Esophagus mucosa (tissue), 1 donor: ENCODE results near the gene CLSTN3. TPM values are rescaled to one million over a fixed set of nuclear protein-coding genes. Genes with fewer than 3 reads are reported as not detected.
"Not testable (repeated sequence)": the region's sequence is repeated elsewhere in the genome, so short reads cannot be mapped to it uniquely, and the experiment has no call there.

ENCODE experiments used
- ATAC-seq: fragments of 200-7000 bp; cut with Tn5 transposase; one replicate; pipeline ENCODE4 v1.9.1; 2020
- total RNA-seq: library from RNA; stranded (reverse); gene quantifications from one replicate; pipeline ENCODE4 v1.2.4, GENCODE V29; 2023
- donor health status: DM: yes; HTN: yes; CAD: no.

The CLSTN3 gene
- total RNA-seq, 1 donor from 2014 or later: 12.8 TPM

DNA sequence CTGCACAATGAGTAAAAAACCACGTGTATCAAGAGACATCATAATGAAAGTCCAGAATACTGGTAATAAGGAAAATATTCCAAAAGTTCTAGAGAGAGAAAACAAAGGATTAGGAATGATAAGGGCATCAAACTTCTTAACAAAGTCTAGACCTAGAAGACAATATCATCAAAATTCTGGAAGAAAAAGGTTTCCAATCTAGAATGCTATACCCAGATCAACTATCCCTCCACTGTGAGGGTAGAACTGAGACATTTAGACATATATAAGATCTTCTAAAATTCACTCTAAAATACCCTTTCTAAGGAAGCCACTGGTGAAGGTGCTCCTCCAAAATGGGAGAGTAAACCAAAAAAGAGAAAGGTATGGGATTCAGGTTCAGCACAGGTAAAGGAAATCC is 24.1 kb upstream of the CLSTN3 start:
- no peak for ATAC-seq

DNA sequence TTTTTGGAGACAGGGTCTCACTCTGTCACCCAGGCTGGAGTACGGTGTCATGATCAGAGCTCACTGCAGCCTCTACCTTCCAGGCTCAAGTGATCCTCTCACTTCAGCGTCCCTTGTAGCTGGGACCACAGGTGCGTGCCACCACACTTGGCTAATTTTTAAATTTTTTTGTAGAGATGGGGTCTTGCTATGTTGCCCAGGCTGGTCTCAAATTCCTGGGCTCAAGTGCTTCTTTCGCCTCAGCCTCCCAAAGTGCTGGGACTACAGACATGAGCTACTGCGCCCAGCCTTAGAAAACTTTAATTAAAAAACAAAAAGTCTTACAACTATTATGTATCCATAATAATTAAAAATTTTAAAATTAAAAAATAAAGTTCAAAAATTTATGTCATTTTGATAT is 23.0 kb upstream of the CLSTN3 start:
- not testable (repeated sequence) for ATAC-seq

DNA sequence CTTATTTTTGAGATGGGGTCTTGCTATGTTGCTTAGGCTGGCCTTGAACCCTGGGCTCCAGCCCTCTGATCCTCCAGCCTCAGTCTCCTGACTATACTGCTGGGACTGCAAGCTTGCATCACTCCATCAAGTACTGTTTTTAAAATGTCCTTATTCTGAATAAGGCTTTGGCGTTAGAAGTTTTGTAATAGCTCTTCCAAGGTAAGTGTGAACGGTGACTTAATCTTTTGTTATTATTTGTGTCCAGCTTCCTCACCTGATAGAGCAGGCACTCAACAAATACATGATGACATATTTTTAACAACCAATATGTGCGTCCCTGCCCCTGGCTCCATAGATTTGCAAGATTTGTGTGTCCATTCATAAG is 22.6 kb upstream of the CLSTN3 start:
- peak; percentile 2 for ATAC-seq

DNA sequence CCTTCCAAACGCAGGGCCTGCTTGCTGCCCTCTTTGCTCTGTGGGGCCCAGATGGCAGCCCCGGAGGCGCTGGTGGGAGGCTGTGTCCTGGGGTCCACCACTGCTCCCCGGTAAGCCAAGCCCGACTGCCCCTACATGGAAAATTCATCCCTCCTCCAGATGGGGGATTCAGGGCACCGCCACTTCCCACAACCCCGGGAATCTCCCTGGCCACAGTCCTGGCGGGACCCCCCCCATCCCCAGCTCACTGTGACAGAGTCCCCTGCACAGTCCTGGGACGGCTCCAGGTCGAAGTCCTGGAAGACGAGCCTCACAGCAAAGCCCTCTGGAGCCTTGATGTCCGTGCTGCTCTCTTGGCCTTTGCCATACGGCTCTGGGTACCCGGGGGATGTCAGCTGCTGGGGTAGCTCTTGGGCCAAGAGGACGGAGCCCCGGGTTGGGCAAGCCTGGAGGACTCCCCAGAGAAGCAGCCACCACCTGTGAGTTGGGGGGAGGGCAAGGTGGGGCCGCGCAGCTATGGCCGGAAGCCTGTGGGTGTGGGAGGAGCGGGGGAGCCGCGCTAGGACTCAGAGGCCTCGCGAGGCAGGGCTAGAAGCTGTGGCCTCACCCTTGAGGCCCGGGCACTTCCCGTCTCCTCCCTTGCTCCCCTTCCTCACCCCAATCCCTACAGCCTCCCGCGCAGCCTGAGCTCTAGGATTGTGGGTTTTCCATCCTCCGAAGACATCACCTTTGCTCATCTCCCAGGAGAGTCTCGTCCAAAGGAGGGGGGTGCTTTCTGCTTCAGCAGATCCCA is 22.0 kb upstream of the CLSTN3 start:
- peak; percentile 93 for ATAC-seq

DNA sequence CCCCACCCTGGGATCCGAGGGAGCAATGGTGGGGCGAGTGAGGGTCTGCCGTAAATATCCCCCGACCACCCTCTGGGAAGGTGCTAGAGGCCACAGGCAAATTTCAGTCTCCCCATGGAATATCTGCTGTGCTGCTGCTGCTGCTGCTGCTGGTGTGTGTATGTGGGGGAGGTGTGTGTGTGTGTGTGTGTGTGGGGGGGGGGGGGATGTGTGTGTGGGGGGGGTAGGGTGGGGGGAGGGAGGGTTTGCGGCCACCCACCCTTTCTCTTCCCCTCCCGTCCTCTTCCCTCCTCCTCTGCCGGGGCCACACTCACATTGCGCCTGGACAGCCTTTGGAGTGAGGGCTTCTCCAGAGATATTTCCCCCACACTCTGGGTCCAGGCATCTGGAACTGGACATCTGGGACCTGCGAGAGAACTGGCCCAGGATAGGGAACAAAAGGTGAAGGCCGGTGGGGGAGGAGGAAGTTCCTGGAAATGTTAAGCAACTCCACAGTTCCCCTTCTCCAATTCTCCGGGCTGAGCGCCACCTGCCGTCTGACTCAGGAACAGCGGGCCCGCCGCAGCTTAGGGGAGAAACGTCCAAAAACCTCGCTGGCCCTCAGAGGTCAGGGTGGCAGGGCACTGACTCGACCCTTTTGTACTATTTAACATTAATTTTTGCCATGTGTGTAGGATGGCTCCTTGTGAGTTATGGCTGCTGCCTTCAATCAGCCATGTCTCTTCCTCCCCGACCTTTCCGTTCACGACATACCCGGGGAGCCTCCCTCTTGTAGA is 21.2 kb upstream of the CLSTN3 start, which contains the start of gene C1RL:
C1RL (minus strand) TSS at position 419 of the 776 bp plus-strand sequence; CDS start at position 385, 34 bp downstream.
- ATAC-seq: peak; percentile 79

DNA sequence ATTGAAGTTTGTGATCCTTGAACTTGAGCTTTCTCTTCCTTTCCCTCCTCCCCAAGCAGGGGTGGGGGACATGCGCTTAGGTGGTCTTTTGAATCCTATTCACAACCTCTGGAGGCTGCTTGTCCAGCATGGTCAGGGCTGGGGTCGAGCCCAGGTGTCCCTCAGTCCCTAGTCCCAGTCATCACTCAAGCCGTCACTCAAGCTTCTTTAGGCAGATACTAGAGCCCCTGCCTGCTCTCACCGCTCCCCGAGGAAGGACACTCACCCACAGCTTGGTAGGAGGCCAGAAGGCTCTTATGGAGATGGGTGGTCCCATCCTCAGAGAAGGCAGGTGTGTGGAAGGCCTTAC is 20.6 kb upstream of the CLSTN3 start:
- ATAC-seq: no peak

DNA sequence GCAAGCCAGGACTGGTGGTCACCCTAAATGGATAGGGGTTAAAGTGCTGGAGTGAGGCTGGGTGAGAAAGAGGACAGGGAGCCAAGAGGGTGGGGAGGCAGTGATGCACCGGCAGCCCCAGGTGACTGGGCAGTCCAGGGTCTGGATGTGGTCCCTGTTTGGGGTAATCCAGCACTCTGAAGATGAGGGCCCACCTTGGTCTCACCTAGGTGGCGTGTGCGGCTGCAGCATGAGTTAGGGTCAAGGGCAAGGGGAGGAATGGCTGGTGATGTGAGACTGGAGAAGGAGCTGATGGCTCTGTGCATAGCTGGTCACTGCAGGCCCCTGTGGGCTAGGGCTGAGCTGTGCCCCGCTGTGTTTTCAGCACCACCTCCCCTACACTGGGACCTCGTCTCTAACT is 19.5 kb upstream of the CLSTN3 start:
- ATAC-seq: no peak

DNA sequence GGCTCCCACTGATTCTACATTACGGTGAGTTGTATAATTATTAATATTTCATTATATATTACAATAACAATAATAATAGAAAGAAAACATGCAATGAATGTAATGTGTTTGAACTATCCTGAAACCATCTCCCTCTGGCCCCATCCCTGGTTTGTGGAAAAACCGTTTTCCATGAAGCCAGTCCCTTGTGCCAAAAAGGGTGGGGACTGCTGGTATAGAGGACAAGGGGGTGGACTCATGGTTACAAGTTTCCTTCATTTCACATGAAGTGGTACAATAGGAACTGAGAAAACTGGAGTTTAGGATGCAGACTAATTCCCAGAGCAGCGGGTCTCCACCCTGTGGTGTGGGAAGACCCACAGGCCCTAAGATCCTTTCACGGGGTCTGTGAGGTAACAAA is 18.1 kb upstream of the CLSTN3 start:
- no peak for ATAC-seq

DNA sequence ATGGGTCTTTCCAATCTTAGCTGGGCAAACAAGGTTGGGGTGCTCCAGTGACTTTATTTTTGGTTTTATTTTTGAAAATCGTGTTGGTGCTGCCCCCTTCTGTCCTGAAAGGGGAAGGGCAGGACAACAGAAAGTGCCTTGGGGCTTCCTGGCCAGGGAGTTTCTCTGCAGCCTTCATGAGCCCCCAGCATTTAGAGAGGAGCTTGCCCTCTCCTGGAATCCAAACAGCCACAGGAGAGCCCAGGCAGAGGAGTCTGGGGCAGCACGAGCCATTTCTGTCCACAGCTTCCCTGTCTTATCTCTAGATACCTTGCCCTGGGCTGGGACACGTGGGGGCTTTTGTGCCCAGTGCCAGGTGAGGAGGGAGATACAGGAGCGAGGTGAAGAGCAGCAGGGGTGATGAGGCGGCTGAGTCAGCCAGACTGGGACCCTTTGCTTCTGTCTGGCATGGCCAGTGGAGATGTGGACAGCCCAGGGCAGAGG is 16.7 kb upstream of the CLSTN3 start:
- peak; percentile 6 for ATAC-seq

DNA sequence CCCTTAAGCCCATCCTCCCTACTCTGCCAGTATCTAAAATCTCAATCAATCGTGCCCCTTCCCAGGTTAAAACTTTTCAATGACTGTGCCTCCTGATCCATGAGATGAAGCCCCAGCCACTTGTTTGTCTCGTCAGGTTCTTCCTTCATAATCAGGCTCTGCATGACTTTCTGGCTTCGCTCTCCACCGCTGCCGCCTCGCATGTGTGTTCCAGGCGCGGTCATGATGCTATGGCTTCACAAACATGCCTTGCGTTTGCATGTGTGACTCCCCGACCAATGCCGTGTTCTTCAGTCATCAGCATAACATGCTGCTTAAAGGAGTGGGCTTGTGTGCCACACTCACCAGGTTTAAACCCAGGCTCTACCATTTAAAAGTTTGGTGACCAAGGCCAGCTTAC is 16.2 kb upstream of the CLSTN3 start:
- no peak for ATAC-seq

DNA sequence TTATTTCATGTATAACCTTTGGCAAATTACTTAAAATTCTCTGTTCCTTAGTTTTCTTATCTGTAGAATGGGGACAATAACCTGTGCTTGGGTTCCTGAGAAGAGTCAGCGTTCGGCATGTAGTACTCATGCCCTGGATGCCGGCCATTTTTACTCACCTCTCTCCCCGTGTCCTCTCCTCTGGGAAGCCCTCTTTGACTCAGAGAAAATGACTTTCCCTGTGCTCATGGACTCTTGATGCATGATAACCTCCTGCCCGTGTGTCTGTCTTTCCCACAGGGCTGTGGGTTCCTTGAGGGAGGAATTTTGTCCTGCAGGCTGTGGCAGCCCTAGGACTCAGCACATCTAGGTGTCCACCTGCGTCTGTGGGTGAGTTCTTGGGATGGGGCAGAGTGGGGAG is 15.3 kb upstream of the CLSTN3 start:
- no peak for ATAC-seq

DNA sequence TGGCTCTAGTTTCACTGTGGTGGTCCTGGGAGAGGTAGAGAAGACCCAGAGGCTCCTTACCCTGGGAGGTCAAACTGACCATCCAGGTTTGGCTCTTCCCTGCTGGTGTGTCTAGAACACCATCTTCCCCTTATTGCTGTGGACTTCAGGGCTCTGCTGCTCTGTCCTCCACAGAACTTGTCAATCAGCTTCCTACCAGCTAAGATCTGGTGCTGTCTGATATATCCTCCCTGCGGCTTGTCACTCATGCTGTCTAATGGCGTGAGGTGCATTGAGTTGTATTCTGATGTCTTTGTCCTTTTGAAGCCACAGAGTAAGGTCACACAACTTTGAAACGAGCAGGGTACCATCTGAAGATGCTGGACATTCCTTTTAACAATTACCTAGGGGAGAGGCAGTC is 14.0 kb upstream of the CLSTN3 start:
- ATAC-seq: no peak

DNA sequence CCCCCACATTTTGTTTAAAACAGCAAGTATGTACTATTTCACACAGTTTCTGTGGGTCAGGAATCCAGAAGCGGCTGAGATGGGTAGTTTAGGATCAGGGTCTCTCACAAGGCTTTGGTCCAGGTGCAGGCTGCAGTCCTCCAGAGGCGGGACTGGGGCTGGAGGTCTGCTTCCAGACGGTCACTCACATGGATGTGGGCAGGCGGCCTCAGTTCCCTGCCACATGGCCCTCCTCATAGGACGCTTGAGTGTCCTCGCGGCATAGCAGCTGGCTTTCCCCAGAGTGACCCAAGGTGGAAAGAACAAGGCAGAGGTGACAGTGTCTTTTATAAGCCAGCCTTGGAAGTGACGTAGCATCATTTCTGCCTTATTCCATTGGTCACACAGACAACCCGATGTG is 13.3 kb upstream of the CLSTN3 start:
- no peak for ATAC-seq

DNA sequence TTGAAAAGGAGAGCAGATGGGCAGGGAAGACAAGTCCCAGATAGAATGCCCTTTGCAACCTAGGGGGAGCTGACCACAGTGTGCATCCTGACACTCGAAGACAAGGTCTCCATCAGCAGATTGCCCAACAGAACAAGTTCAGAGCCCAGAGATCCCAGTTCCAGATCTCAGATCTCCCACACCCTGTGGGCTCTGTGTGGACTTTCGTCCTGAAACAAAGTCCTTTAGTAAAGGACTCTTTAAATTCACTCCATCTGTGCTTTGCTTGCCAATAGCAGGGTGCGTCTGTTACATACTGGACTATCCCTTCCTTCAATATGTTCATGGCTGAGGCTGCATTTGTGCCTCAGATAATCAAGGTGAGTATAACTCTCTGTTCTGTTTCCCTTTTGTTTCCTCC is 12.5 kb upstream of the CLSTN3 start:
- ATAC-seq: no peak

DNA sequence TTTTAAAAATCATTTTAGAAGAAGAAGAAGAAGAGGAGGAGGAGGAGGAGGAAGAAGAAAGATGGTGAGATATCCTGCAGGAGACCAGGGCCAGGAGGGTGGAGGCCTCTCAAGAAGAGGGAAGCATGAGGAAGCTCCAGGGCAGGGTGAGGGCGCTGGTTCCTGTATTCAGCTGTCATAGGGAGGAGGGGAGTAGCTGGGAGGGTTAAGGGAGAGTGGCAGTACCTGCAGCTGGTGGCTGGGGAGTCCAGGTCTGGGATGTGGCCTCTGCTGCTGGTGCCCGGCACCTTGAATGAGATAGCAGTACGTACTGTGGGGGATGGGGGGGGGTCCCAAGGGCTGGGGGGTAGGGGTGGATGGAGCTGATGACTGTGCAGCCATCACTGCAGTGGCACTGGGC is 11.3 kb upstream of the CLSTN3 start:
- no peak for ATAC-seq

DNA sequence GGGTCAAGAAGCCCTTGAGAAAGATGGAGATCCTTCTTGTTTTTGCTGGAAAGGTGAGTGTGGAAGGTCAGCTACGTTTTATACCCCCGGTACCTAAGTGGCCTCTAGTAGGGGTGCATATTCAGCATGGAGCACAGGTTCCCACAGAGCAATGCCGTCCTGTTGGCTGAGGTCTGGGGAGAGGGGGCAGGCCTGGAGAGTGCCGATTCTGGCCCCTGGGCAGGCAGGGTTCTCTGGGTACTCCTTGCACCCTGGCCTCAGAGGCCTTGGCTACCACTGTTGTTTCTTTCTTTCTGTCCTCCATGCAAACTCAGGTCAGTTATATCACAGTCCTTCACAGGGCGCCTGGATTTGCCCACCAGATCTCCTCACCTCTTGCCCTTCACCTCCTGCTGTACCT is 10.0 kb upstream of the CLSTN3 start:
- no peak for ATAC-seq

DNA sequence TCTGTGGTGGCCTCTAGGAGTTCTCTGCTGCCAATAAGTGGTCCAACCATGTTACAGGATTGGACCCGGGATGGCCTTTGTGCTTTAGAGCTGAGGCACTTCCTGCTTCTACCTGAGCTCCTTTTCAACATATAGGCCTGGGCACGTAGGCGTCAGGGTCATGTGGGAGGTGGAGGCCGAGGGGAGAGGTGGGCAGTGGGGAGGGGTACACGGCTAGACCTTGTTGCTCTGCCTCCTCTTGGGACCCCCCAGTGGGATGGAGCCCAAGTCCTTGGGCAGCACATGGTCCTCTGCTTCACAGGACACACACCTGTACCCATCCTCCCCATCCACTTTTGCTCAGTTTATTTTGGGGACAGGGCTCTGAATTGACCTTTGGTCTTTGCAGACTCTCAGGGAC is 8.8 kb upstream of the CLSTN3 start:
- ATAC-seq: no peak

DNA sequence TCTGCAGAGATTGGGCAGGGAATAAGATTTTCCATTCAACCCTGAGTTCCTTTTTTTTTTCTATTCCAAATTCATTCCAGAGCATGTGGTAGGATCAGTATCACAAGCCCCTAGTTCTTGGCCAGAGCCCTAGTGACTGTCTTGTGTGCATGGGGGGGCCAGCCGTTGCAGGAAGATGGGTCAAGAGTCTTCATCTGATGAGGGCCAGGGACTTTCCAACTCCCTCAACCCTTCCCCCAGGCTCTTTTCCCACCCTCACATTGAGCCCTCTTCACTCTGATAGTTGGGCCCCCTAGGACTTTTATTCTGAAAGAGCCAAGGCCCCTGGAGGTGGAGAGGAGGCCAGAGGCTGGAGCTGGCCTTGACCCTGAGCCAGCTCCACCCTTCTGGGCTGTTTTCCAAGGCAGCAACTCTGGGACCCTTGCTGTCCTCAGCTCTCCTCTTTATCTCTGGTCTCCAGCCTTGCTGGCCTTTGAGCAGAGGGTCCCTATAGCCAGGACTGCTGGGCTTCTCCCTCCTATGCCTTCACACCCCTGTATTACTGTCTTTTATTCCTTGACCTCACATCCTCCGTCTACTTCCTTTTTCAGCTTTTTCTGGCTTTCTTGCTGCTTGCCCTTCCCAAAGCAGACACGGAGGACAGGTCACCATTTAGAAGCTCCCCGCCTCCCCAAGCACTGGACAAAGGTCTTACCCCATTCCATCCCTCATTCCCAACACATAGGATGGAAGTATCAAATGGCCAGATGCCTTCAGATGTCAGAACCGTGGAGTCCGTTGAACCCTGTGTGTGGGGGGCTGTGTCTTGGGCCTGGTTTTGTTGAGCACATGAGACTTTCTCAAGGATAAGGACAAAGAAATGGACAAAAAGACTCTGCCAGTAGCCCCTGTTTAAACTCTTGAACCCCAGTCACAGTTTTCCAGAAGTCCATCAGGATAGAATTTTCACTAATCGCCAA is 7.1 kb upstream of the CLSTN3 start:
- no peak for ATAC-seq

DNA sequence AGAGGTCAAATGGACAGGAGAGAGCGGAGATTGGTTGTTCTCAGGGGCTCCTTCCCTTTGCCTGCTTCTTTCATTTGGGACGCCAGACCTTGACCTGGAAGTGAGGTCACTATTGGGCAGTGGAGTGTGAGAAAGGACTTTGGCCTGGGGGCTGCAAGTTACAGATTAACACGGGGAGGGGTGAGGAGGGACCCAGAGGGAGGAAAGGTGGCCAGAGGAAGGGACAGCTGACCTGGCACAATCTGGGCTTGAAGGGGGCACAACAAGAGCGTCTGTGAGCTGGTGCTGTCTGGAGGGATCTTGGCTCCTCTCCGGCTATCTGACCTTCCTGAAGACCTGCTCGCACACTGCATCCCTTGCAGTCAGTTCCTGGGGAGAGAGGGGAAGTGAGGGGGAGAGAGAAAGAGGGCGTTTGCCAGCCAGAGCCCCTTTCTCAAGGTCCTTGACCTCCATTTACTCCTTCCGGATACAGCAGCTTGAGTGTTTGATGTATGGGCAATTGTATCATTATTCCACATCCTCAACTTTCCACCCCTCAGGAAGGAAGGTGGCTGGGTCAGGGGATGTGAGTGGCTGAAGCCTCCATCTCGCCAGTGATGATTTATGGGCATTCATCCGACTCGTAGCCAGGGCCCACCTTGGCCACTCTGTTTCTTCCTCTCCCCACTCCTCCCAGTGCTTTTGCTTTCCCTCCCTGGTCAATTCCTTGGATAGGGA is 6.2 kb upstream of the CLSTN3 start:
- ATAC-seq: no peak

DNA sequence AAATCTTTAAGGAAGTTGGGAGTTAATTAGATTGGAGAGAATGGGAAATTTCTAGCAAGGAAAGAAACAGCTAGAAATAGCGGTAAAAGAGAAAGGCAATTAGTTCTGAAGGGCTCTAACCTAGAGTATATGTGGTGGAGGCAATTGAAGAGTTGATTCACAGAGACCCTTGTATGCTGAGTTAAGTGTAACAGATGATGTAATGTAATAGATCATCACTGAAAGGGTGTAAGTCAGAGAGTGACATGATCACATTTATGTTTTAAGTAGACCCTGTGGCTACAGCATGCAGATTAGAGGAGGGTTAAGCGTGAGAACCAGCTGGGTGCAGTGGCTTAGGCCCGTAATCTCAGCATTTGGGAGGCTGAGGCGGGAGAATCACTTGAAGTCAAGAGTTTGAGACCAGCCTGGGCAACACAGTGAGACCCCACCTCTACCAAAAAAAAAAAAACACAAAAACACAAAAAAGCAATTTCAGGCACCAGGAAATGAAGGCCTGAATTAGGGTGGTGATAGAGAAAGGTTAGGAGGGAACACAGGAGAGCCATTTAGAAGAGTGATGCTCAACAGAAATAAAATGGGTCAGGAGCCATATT is 4.4 kb upstream of the CLSTN3 start:
- ATAC-seq: no peak

DNA sequence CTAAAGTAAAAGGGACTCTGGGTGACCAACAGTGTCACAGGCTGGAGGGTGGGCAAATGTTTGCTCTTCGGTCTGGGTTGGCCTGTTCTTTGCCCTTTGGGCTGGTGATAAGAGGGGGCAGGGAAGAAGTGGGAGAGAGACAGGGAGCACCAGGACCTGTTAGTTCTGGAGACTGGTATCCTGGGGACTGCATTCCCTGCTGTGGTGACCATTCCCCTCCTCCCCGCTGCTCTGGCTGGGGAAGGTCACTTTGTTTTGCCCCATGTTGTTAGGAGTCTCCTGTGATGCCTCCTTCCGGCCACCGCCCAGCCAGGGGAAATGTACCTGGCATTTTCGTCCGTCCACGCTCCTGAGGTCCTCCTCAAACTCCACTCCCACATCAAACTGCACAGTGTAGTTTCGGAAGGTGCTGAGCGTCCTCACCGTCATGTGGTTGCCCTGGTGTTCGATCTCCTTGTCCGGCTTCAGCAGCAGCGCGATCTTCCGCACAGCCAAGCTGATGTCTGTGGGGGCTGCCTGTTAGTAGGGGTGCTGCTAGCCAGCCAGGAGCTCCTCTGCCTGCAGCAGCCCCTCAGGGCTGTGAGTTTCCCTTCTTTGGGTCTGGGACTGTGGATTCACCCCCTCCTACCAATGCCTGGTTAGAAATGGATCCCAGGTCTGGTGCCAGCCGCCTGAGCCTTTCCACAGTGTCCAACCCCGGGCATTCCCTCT is 2.1 kb upstream of the CLSTN3 start:
- ATAC-seq: no peak
